H1 (cell line): ENCODE measurements around the gene C5orf46. TPM values are rescaled to one million over a fixed set of nuclear protein-coding genes. Genes with fewer than 3 reads are reported as not detected.

Experiments
- CTCF ChIA-PET: fragments of 300-600 bp; sonication (Branson Sonifier 250); formaldehyde crosslinking; loops from one replicate; lab custom pipeline; 2021; ENCODE audit not compliant: partially characterized antibody; lab: Charles Lee
- POLR2A ChIA-PET: fragments of 300-600 bp; sonication (Branson Sonifier 250); formaldehyde crosslinking; loops from one replicate; lab custom pipeline; 2021; ENCODE audit warnings: inconsistent platforms; ENCODE audit not compliant: partially characterized antibody; lab: Charles Lee
- DNase-seq, 2 experiments: peaks; one replicate each; pipeline versions ENCODE4 v3.0.0 to v3.0.0-alpha.2; 2010 to 2022; ENCODE audit warnings: low spot score in 2 of 2, low read depth in 1 of 2, mixed read lengths in 1 of 2
- FAIRE-seq: peaks from 2 replicates; lab custom pipeline; 2011; peaks lifted over from hg19 to GRCh38; lab: Jason Lieb, UNC
- H2AFZ ChIP-seq: 2 replicates; pipeline ENCODE4 v1.8.1; 2012; ENCODE audit warnings: low read length, inconsistent platforms
- H2AK5ac ChIP-seq: 2 replicates; pipeline ENCODE4 v1.6.1; 2013; ENCODE audit warnings: low read depth, low read length
- H2BK120ac ChIP-seq: replicated peaks from 2 replicates; pipeline ENCODE3; 2013; ENCODE audit warnings: low read depth, low read length, inconsistent platforms
- H2BK12ac ChIP-seq: 2 replicates; pipeline ENCODE4 v1.6.1; 2013; ENCODE audit warnings: low read depth, low read length
- H2BK15ac ChIP-seq: 2 replicates; pipeline ENCODE4 v1.6.1; 2013; ENCODE audit warnings: low read length
- H2BK20ac ChIP-seq: 2 replicates; pipeline ENCODE4 v1.6.1; 2013; ENCODE audit warnings: low read length
- H2BK5ac ChIP-seq: 2 replicates; pipeline ENCODE4 v1.6.1; 2013; ENCODE audit warnings: low read depth, low read length
- H3K14ac ChIP-seq: 2 replicates; pipeline ENCODE4 v1.6.1; 2013; ENCODE audit warnings: inconsistent platforms; ENCODE audit not compliant: insufficient read length
- H3K18ac ChIP-seq: 2 replicates; pipeline ENCODE4 v1.6.1; 2013; ENCODE audit warnings: low read length; ENCODE audit errors: extremely low read depth
- H3K23ac ChIP-seq: 2 replicates; pipeline ENCODE4 v1.6.1; 2013; ENCODE audit warnings: inconsistent platforms; ENCODE audit not compliant: insufficient read length
- H3K23me2 ChIP-seq: 2 replicates; pipeline ENCODE4 v1.6.1; 2013; ENCODE audit warnings: low read depth, low read length
- H3K27ac ChIP-seq: 2 replicates; pipeline ENCODE4 v1.6.1; 2011; ENCODE audit warnings: low read depth, low read length, inconsistent platforms
- H3K27me3 ChIP-seq, 4 experiments: replicated peaks in 1 of 4; 1 replicate in 1 of 4; 2 replicates in 3 of 4; pipeline versions ENCODE4 v1.6.1 to v1.8.1; 2011 to 2013; ENCODE audit warnings: low read length in 3 of 4, mild to moderate bottlenecking in 3 of 4, inconsistent platforms in 2 of 4, mixed read lengths in 2 of 4, moderate library complexity in 1 of 4; ENCODE audit not compliant: control insufficient read depth in 3 of 4, insufficient read depth in 3 of 4; ENCODE audit errors: extremely low read depth in 1 of 4
- H3K36me3 ChIP-seq, 4 experiments: 2 replicates each; pipeline versions ENCODE4 v1.6.1 to v1.8.1; 2011 to 2013; ENCODE audit warnings: mild to moderate bottlenecking in 4 of 4, low read length in 3 of 4, moderate library complexity in 2 of 4, control low read depth in 1 of 4, inconsistent platforms in 1 of 4; ENCODE audit not compliant: insufficient read depth in 4 of 4, control insufficient read depth in 2 of 4
- H3K4ac ChIP-seq: replicated peaks from 2 replicates; pipeline ENCODE3; 2013; ENCODE audit warnings: low read length, low read depth, mixed read lengths, inconsistent platforms; ENCODE audit not compliant: insufficient read length
- H3K4me1 ChIP-seq, 4 experiments: replicated peaks in 1 of 4; 1 replicate in 1 of 4; 2 replicates in 3 of 4; pipeline versions ENCODE4 v1.6.1 to v1.8.1; 2011 to 2013; ENCODE audit warnings: low read length in 3 of 4, inconsistent platforms in 2 of 4, mixed read lengths in 1 of 4; ENCODE audit not compliant: insufficient read depth in 4 of 4, control insufficient read depth in 3 of 4
- H3K4me2 ChIP-seq, 2 experiments: 2 replicates each; pipeline versions ENCODE4 v1.6.1 to v1.8.1; 2011 to 2013; ENCODE audit warnings: low read depth in 2 of 2, low read length in 2 of 2, control low read depth in 1 of 2, inconsistent platforms in 1 of 2, mild to moderate bottlenecking in 1 of 2; ENCODE audit not compliant: insufficient read depth in 1 of 2
- H3K4me3 ChIP-seq, 4 experiments: fragments of 200-600, 300-600 bp in 1 of 4; sonication (generic), shearing (Covaris generic), sonication (Bioruptor Twin) in 1 of 4; 2 replicates each; pipeline versions ENCODE4 v1.5.1 to v1.8.1; 2011 to 2016; ENCODE audit warnings: low read length in 4 of 4, low read depth in 3 of 4, control low read depth in 2 of 4, inconsistent platforms in 2 of 4, mild to moderate bottlenecking in 2 of 4, mixed read lengths in 1 of 4, moderate library complexity in 1 of 4; ENCODE audit not compliant: insufficient read depth in 2 of 4; ENCODE audit errors: extremely low read depth in 1 of 4
- H3K56ac ChIP-seq: replicated peaks from 2 replicates; pipeline ENCODE3; 2013; ENCODE audit warnings: low read depth, mild to moderate bottlenecking, mixed read lengths, low read length, inconsistent platforms; ENCODE audit not compliant: insufficient read length
- H3K79me1 ChIP-seq: 2 replicates; pipeline ENCODE4 v1.6.1; 2013; ENCODE audit warnings: low read depth, low read length, control low read depth
- H3K79me2 ChIP-seq, 2 experiments: 2 replicates each; pipeline versions ENCODE4 v1.6.1 to v1.8.1; 2012 to 2013; ENCODE audit warnings: low read length in 2 of 2, mild to moderate bottlenecking in 2 of 2, inconsistent platforms in 1 of 2; ENCODE audit not compliant: insufficient read depth in 2 of 2, control insufficient read depth in 1 of 2
- H3K9ac ChIP-seq, 4 experiments: replicated peaks in 1 of 4; 1 replicate in 1 of 4; 2 replicates in 3 of 4; pipeline versions ENCODE4 v1.6.1 to v1.8.1; 2011 to 2013; ENCODE audit warnings: low read depth in 3 of 4, low read length in 3 of 4, control low read depth in 2 of 4, mild to moderate bottlenecking in 2 of 4, moderate library complexity in 2 of 4, inconsistent platforms in 1 of 4; ENCODE audit errors: extremely low read depth in 1 of 4
- H3K9me3 ChIP-seq, 2 experiments: 2 replicates each; pipeline versions ENCODE4 v1.6.1 to v1.8.1; 2012 to 2013; ENCODE audit warnings: mild to moderate bottlenecking in 2 of 2, moderate library complexity in 2 of 2, control low read depth in 1 of 2, inconsistent platforms in 1 of 2, low read depth in 1 of 2, low read length in 1 of 2, mixed read lengths in 1 of 2; ENCODE audit not compliant: insufficient read depth in 2 of 2
- H4K20me1 ChIP-seq, 2 experiments: replicated peaks in 1 of 2; 2 replicates each; pipeline versions ENCODE3 to v1.8.1; 2011 to 2013; ENCODE audit warnings: inconsistent platforms in 2 of 2, low read length in 2 of 2, mild to moderate bottlenecking in 1 of 2; ENCODE audit not compliant: insufficient read depth in 2 of 2, control insufficient read depth in 1 of 2
- H4K5ac ChIP-seq: 2 replicates; pipeline ENCODE4 v1.6.1; 2013; ENCODE audit warnings: low read length, low read depth, mixed read lengths, inconsistent platforms; ENCODE audit not compliant: insufficient read length
- H4K8ac ChIP-seq: 2 replicates; pipeline ENCODE4 v1.8.0; 2013; ENCODE audit warnings: mild to moderate bottlenecking, moderate library complexity, low read length, inconsistent platforms; ENCODE audit not compliant: insufficient read depth; ENCODE audit errors: extremely low read depth
- H4K91ac ChIP-seq: replicated peaks from 2 replicates; pipeline ENCODE3; 2013; ENCODE audit warnings: low read length, mixed read lengths, inconsistent platforms; ENCODE audit not compliant: insufficient read length
- TBP ChIP-seq: IDR thresholded peaks from 2 replicates; pipeline ENCODE4 v1.6.1; 2011; ENCODE audit warnings: low read depth, low read length, improper control_type of control experiment
- WGBS, 2 experiments: shearing (Covaris generic) in 1 of 2; methylation state at CpG; one replicate each; pipeline versions ENCODE4 v1.1.6 to v1.1.7; 2013 to 2015; ENCODE audit warnings: low lambda C conversion rate in 2 of 2, mixed read lengths in 2 of 2, inconsistent platforms in 1 of 2, low coverage in 1 of 2, missing lambda C conversion rate in 1 of 2; ENCODE audit not compliant: insufficient replicate concordance in 2 of 2, insufficient coverage in 1 of 2, insufficient read length in 1 of 2; ENCODE audit errors: extremely low coverage in 1 of 2, missing lambda C conversion rate in 1 of 2; 5-methylcytosine and 5-hydroxymethylcytosine counted together
- polyA plus RNA-seq, 7 experiments: library from polyadenylated mRNA; depleted of rRNA in 3 of 7; stranded (reverse) in 5 of 7; unstranded in 2 of 7; fragments of >200 nt in 5 of 7; fragments of 200-250 nt in 2 of 7; gene quantifications; 1 replicate in 5 of 7; 2 replicates in 1 of 7; 4 replicates in 1 of 7; pipeline versions ENCODE4 v1.2.1 to v1.2.3, GENCODE V29; 2011 to 2013; ENCODE audit warnings: missing spikeins in 2 of 7, mixed read lengths in 2 of 7
- total RNA-seq: library from RNA; stranded (reverse); fragmentation: NEBNext Ultra II Directional; extraction: Animal tissue kit (Norgen Biotek cat#: 25700); gene quantifications from 2 replicates; pipeline ENCODE4 v1.2.1, GENCODE V29; 2021
- TF ChIP-seq, protein P1 (sequence below): IDR thresholded peaks from 2 replicates; pipeline ENCODE4 v1.6.1; 2012; ENCODE audit warnings: inconsistent platforms

Gene C5orf46
- total and polyA plus RNA-seq, 2 of the 8 experiments (the other 6 are each of a cell fraction or from before 2014, with no cell fraction given), result not detected

DNA sequence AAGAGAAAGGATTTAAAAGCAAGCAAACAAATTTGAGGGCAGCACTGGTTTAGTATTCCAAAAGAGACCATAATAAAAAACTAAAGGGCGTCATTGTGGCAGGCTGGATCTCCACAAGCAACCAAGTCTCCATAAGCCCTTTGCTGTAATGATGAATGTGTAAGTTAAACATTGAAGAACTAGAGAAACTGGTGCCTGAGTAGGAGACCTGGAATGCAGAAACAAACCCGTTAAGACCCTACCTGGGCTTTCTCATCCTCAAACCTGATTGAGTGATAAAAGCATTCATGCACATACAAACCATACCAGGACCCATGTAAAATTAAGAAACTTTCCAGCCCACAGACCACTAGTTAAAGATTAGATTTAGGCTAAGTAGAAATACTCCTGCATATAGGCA is 29.7 kb downstream of the C5orf46 start:
- H3K4ac ChIP-seq, result no peak overlapping the region
- peaks cover 2 to 28% (median 5%) of the 10 kb centered on the region in 4 experiments; a peak in 6 of 8 replicates for H3K36me3 ChIP-seq
- H3K27ac ChIP-seq, result no peak overlapping the region
- FAIRE-seq, result no peak
- peaks cover 11 to 24% (median 18%) of the 10 kb centered on the region in 4 experiments; a peak in 6 of 7 replicates for H3K4me1 ChIP-seq
- no peaks in the 10 kb centered on the region for H3K9me3 ChIP-seq
- CTCF ChIA-PET, result interaction anchor here (17.4 kb wide), 1 partner anchor 58 kb away, joined by 163 read pairs; no protein-coding TSS in a partner anchor
- H3K4me3 ChIP-seq, result no peak overlapping the region
- H2AFZ ChIP-seq, result no peak overlapping the region
- no peaks in the 10 kb centered on the region for H4K20me1 ChIP-seq
- H3K23ac ChIP-seq, result no peak overlapping the region
- no peak overlapping the region for H4K8ac ChIP-seq
- peak overlapping the region in 1 of 2 experiments; percentile 91; a peak in 1 of 4 replicates for H3K4me2 ChIP-seq
- H3K14ac ChIP-seq, result no peak overlapping the region
- H2BK20ac ChIP-seq, result peak overlapping the region; percentile 40; the same call in 1 of the 2 replicates
- no peak overlapping the region for H2AK5ac ChIP-seq
- H3K27me3 ChIP-seq, result no peaks in the 10 kb centered on the region
- peak overlapping the region; percentile 68; the same call in 1 of the 2 replicates for H2BK12ac ChIP-seq
- H3K9ac ChIP-seq, result no peak overlapping the region
- peaks cover 4% of the 10 kb centered on the region; the same call in 1 of the 2 replicates for H3K23me2 ChIP-seq
- peaks cover 4% of the 10 kb centered on the region; the same call in 1 of the 2 replicates for H3K79me1 ChIP-seq
- 78% methylated on average over 2 of the region's 2 CpGs; no CpG with 5 or more reads in 1 of the 2 experiments for WGBS, 2 experiments
- peak overlapping the region; percentile 19 for H2BK120ac ChIP-seq
- POLR2A ChIA-PET, result interaction anchor here (0.9 to 20.0 kb wide), 2 partner anchors 10 to 16 kb away, joined by 3 to 730 read pairs; no protein-coding TSS in a partner anchor
- H2BK15ac ChIP-seq, result peak overlapping the region; percentile 53; the same call in 1 of the 2 replicates
- H3K18ac ChIP-seq, result no peak overlapping the region; the same call in 1 of the 2 replicates
- peak overlapping the region; percentile 8 for H4K5ac ChIP-seq
- no peak overlapping the region for H3K56ac ChIP-seq
- H3K79me2 ChIP-seq, result peaks cover 19 to 69% of the 10 kb centered on the region in 2 experiments; a peak in 3 of 4 replicates
- peak overlapping the region; percentile 71; the same call in 1 of the 2 replicates for H2BK5ac ChIP-seq
- H4K91ac ChIP-seq, result no peak overlapping the region
- TF ChIP-seq TBP, result no peak
- TF ChIP-seq, protein P1, sequence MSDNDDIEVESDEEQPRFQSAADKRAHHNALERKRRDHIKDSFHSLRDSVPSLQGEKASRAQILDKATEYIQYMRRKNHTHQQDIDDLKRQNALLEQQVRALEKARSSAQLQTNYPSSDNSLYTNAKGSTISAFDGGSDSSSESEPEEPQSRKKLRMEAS, result no peak
- no peak for DNase-seq
